Stimulated activated CD8-positive, alpha-beta memory T cell treated with anti-CD3 and anti-CD28 coated beads, Interleukin-7, amount 100 ng/mL, for 4 hours (primary cell): Measurements from ENCODE around the gene NLRP7.

Experiments used
- DNase-seq, 2 donors: peaks; one replicate each; pipeline ENCODE4 v3.0.0-alpha.2; 2020; ENCODE audit warnings: low read depth in 2 of 2

The NLRP7 gene

GRCh38 chr19:54873990-54874389 is 73.3 kb downstream of the NLRP7 start, which contains the start of gene FCAR:
TSS of gene FCAR (plus strand) at chr19:54874235. CDS start at chr19:54874290, 55 bp downstream.
- no peak for DNase-seq
